HCT116 (cell line): ENCODE results near the gene ZNF280C. TPM values are rescaled to one million over a fixed set of nuclear protein-coding genes. Genes with fewer than 3 reads are reported as not detected.

Source experiments
- ATAC-seq: fragments of 200-7000 bp; cut with Tn5 transposase; 2 replicates; pipeline ENCODE4 v1.9.1; 2020; ENCODE audit warnings: mild to moderate bottlenecking, moderate library complexity
- BruUV-seq: library from RNA; stranded (reverse); fragments of 400-500 nt; replicated peaks from 2 replicates; lab custom pipeline; 2021; lab: Mats Ljungman, UMichigan
- CTCF ChIA-PET: fragments of 300-600 bp; sonication (Branson Sonifier 250); formaldehyde crosslinking; loops from one replicate; lab custom pipeline; 2021; ENCODE audit warnings: antibody characterized with exemption; lab: Charles Lee
- POLR2A ChIA-PET: fragments of 300-600, 350-600 bp; sonication (Branson Sonifier 250); formaldehyde crosslinking; loops from one replicate; lab custom pipeline; 2021; ENCODE audit warnings: antibody characterized with exemption; lab: Charles Lee
- RAD21 ChIA-PET, 2 experiments: fragments of 300-600 bp; sonication (Branson Sonifier 250); formaldehyde crosslinking; loops; one replicate each; lab custom pipeline; 2023; ENCODE audit warnings: low total read pairs in 2 of 2; ENCODE audit not compliant: uncharacterized antibody in 2 of 2, unreplicated experiment in 2 of 2, low non-redundant PET in 1 of 2; lab: Charles Lee
- DNase-seq: peaks from one replicate; pipeline ENCODE4 v3.0.0-alpha.2; 2010; ENCODE audit warnings: low read depth, low spot score
- H2AFZ ChIP-seq: fragments of 200-600 bp; shearing (Covaris generic), sonication (generic); 2 replicates; pipeline ENCODE4 v1.6.1; 2017; ENCODE audit warnings: low read depth, mixed run types, mixed read lengths, antibody characterized with exemption, low read length; ENCODE audit not compliant: poor library complexity, severe bottlenecking
- H3K27ac ChIP-seq: 2 replicates; pipeline ENCODE4 v1.5.1; 2012; ENCODE audit warnings: low read depth, low read length
- H3K27me3 ChIP-seq: fragments of 200-600 bp; sonication (generic); 2 replicates; pipeline ENCODE4 v1.6.1; 2016; ENCODE audit warnings: mixed run types, low read length, mixed read lengths; ENCODE audit not compliant: insufficient read depth
- H3K36me3 ChIP-seq, 2 experiments: fragments of 200-500 bp in 1 of 2; fragments of 200-600 bp in 1 of 2; sonication (Bioruptor generic) in 1 of 2; sonication (generic) in 1 of 2; 2 replicates each; pipeline versions ENCODE4 v1.5.1 to v1.6.1; 2014 to 2016; ENCODE audit warnings: low read length in 2 of 2, inconsistent platforms in 1 of 2, mixed read lengths in 1 of 2, mixed run types in 1 of 2; ENCODE audit not compliant: insufficient read depth in 2 of 2, control insufficient read depth in 1 of 2
- H3K4me1 ChIP-seq, 2 experiments: fragments of 200-600 bp in 1 of 2; sonication (generic) in 1 of 2; 2 replicates each; pipeline versions ENCODE4 v1.5.1 to v1.6.1; 2012 to 2017; ENCODE audit warnings: low read length in 2 of 2, inconsistent platforms in 1 of 2, mild to moderate bottlenecking in 1 of 2, mixed read lengths in 1 of 2, mixed run types in 1 of 2, moderate library complexity in 1 of 2; ENCODE audit not compliant: insufficient read depth in 2 of 2, control insufficient read depth in 1 of 2
- H3K4me2 ChIP-seq: fragments of 200-600 bp; sonication (generic); 2 replicates; pipeline ENCODE4 v1.6.1; 2017; ENCODE audit warnings: mixed run types, low read length, mixed read lengths
- H3K4me3 ChIP-seq, 2 experiments: fragments of 200-600 bp in 1 of 2; sonication (generic) in 1 of 2; replicated peaks in 1 of 2; 2 replicates each; pipeline ENCODE4 v1.5.1; 2011 to 2016; ENCODE audit warnings: low read length in 2 of 2, control low read depth in 1 of 2, low read depth in 1 of 2, mild to moderate bottlenecking in 1 of 2, mixed read lengths in 1 of 2, mixed run types in 1 of 2
- H3K79me2 ChIP-seq: fragments of 200-600 bp; sonication (generic); 2 replicates; pipeline ENCODE4 v1.6.1; 2017; ENCODE audit warnings: mild to moderate bottlenecking, mixed run types, low read length, moderate library complexity, mixed read lengths; ENCODE audit not compliant: insufficient read depth
- H3K9ac ChIP-seq: fragments of 200-600 bp; sonication (generic); 2 replicates; pipeline ENCODE4 v1.6.1; 2016; ENCODE audit warnings: low read length, mixed read lengths
- H3K9me2 ChIP-seq: fragments of 200-600 bp; sonication (generic), shearing (Covaris generic); 2 replicates; pipeline ENCODE4 v1.6.1; 2017; ENCODE audit warnings: mixed run types, mild to moderate bottlenecking, moderate library complexity; ENCODE audit not compliant: insufficient read depth
- H3K9me3 ChIP-seq, 2 experiments: fragments of 200-500 bp in 1 of 2; fragments of 200-600 bp in 1 of 2; sonication (Bioruptor generic) in 1 of 2; sonication (generic) in 1 of 2; 2 replicates each; pipeline ENCODE4 v1.6.1; 2014 to 2017; ENCODE audit warnings: low read length in 2 of 2, mixed read lengths in 2 of 2, inconsistent platforms in 1 of 2, low read depth in 1 of 2, mild to moderate bottlenecking in 1 of 2, mixed run types in 1 of 2, moderate library complexity in 1 of 2; ENCODE audit not compliant: control insufficient read depth in 1 of 2, insufficient read depth in 1 of 2
- H4K20me1 ChIP-seq: fragments of 200-600 bp; sonication (generic), shearing (Covaris generic); 2 replicates; pipeline ENCODE4 v1.6.1; 2017; ENCODE audit warnings: mixed run types, mild to moderate bottlenecking, moderate library complexity; ENCODE audit not compliant: insufficient read depth
- ATF3 ChIP-seq: IDR thresholded peaks from 2 replicates; pipeline ENCODE4 v1.6.1; 2012
- CEBPB ChIP-seq: IDR thresholded peaks from 2 replicates; pipeline ENCODE4 v1.6.1; 2012; ENCODE audit warnings: low read depth
- EGR1 ChIP-seq: IDR thresholded peaks from 2 replicates; pipeline ENCODE4 v1.6.1; 2012; ENCODE audit warnings: low read depth
- ELF1 ChIP-seq: IDR thresholded peaks from 2 replicates; pipeline ENCODE4 v1.6.1; 2012; ENCODE audit warnings: low read depth, borderline replicate concordance
- EZH2 ChIP-seq: fragments of 200-600 bp; sonication (generic); IDR thresholded peaks from 2 replicates; pipeline ENCODE4 v1.6.1; 2017; ENCODE audit warnings: antibody characterized with exemption, mixed run types
- EZH2phosphoT487 ChIP-seq: fragments of 200-600 bp; IDR thresholded peaks from 2 replicates; pipeline ENCODE4 v1.6.1; 2018; ENCODE audit warnings: antibody characterized with exemption, borderline replicate concordance
- FOSL1 ChIP-seq: IDR thresholded peaks from 2 replicates; pipeline ENCODE4 v1.6.1; 2012; ENCODE audit warnings: low read depth
- JUND ChIP-seq: IDR thresholded peaks from 2 replicates; pipeline ENCODE4 v1.6.1; 2012
- MAX ChIP-seq: IDR thresholded peaks from 2 replicates; pipeline ENCODE4 v1.6.1; 2012
- POLR2A ChIP-seq: IDR thresholded peaks from 2 replicates; pipeline ENCODE4 v1.7.0; 2011; ENCODE audit warnings: borderline replicate concordance; ENCODE audit not compliant: insufficient read depth, insufficient read length; ENCODE audit errors: extremely low read depth
- POLR2AphosphoS5 ChIP-seq: IDR thresholded peaks from 2 replicates; pipeline ENCODE4 v1.6.1; 2011; ENCODE audit warnings: mild to moderate bottlenecking, low read depth, low read length, moderate library complexity
- SIN3A ChIP-seq: IDR thresholded peaks from 2 replicates; pipeline ENCODE4 v1.6.1; 2012; ENCODE audit warnings: low read depth
- TCF7L2 ChIP-seq: IDR thresholded peaks from 2 replicates; pipeline ENCODE4 v1.7.0; 2011; ENCODE audit warnings: borderline replicate concordance, inconsistent platforms; ENCODE audit not compliant: insufficient read depth, insufficient read length; ENCODE audit errors: extremely low read depth
- ZBTB33 ChIP-seq: IDR thresholded peaks from 2 replicates; pipeline ENCODE4 v1.6.1; 2011; ENCODE audit warnings: mild to moderate bottlenecking, low read length, moderate library complexity; ENCODE audit not compliant: insufficient replicate concordance; ENCODE audit errors: extremely low read depth
- ZFX ChIP-seq: fragments of 450-650 bp; IDR thresholded peaks from 2 replicates; pipeline ENCODE4 v1.6.1; 2017
- intact Hi-C: fragments of 100-400 bp; cut with micrococcal nuclease; formaldehyde crosslinking; loops from 2 replicates; pipeline ENCODE4 v1.10.0; 2022
- total RNA-seq: library from RNA; stranded (reverse); gene quantifications from one replicate; pipeline ENCODE4 v1.2.1, GENCODE V29; 2021; ENCODE audit not compliant: unreplicated experiment

Gene ZNF280C
- total RNA-seq, 1 experiment from 2014 or later, result 12.3 TPM

- TF ChIP-seq ZBTB33 (no peak), ATF3 (no peak), EZH2phosphoT487 (no peak), EGR1 (no peak), SIN3A (no peak), ZFX (no peak), FOSL1 (no peak), JUND (no peak)
Observed at GRCh38 chrX:130162094-130162735, 106.5 kb downstream of the ZNF280C start (continued).

- POLR2A ChIA-PET, result no interaction called here
- BruUV-seq, result no TSS peak
- CTCF ChIA-PET, result no interaction called here
- TF ChIP-seq FOSL1 (no peak), EGR1 (no peak), EZH2 (no peak), TCF7L2 (no peak), POLR2AphosphoS5 (no peak), ELF1 (no peak), MAX (no peak), JUND (no peak), CEBPB (no peak), POLR2A (no peak)
- TF ChIP-seq, all 23 proteins: peak for 0
- Histone ChIP-seq H2AFZ (no peak overlapping the region), H3K4me3 (no peak overlapping the region), H4K20me1 (no peaks in the 10 kb centered on the region), H3K9ac (no peak overlapping the region), H3K27ac (no peak overlapping the region), H3K4me1 (peaks cover 0 to 4% of the 10 kb centered on the region in 2 experiments; a peak in 1 of 4 replicates), H3K4me2 (no peak overlapping the region), H3K79me2 (peaks cover 33% of the 10 kb centered on the region), H3K27me3 (no peaks in the 10 kb centered on the region), H3K9me2 (no peaks in the 10 kb centered on the region), H3K36me3 (no peaks in the 10 kb centered on the region; a peak in 1 of 4 replicates), H3K9me3 (no peaks in the 10 kb centered on the region)
- RAD21 ChIA-PET, result no interaction called here
- ATAC-seq, result no peak
- intact Hi-C loops, result no loop called here
- no peak for DNase-seq
Observed at GRCh38 chrX:130159776-130160175, 108.9 kb downstream of the ZNF280C start.
